Stomach (tissue), 9 donors: ENCODE results near the gene NAT10. TPM values are rescaled to one million over a fixed set of nuclear protein-coding genes. Genes with fewer than 3 reads are reported as not detected.
A peak's percentile ranks its signal among the peaks of the same experiment; 100 is the strongest.

ENCODE experiments used
- DNase-seq, 2 donors: peaks; one replicate each; pipeline versions ENCODE4 v3.0.0 to v3.0.0-alpha.2; 2013 to 2019
- H3K27ac ChIP-seq, 5 donors: fragments of 200-600 bp in 4 of 5; sonication (generic) in 4 of 5; one replicate each; pipeline ENCODE4 v1.5.1; 2013 to 2019; ENCODE audit warnings: mild to moderate bottlenecking in 1 of 5, moderate library complexity in 1 of 5
- H3K27me3 ChIP-seq, 3 donors: fragments of 200-600 bp; sonication (generic); one replicate each; pipeline ENCODE4 v1.5.1; 2017 to 2019; ENCODE audit warnings: mixed run types in 1 of 3
- H3K36me3 ChIP-seq, 4 donors: fragments of 200-600 bp; sonication (generic); 1 replicate in 3 of 4; 2 replicates in 1 of 4; pipeline ENCODE4 v1.5.1; 2016 to 2019
- H3K4me1 ChIP-seq, 4 donors: fragments of 200-600 bp; sonication (generic); one replicate each; pipeline ENCODE4 v1.5.1; 2016 to 2019
- H3K4me3 ChIP-seq, 4 donors: fragments of 200-600 bp; sonication (generic) in 3 of 4; one replicate each; pipeline ENCODE4 v1.5.1; 2016 to 2019; ENCODE audit warnings: mild to moderate bottlenecking in 1 of 4
- H3K9me3 ChIP-seq, 4 donors: fragments of 200-600 bp; sonication (generic); one replicate each; pipeline ENCODE4 v1.5.1; 2016 to 2019
- CTCF ChIP-seq, 7 experiments: fragments of 450-650 bp in 4 of 7; fragments of 200-600 bp in 3 of 7; sonication (generic) in 3 of 7; IDR thresholded peaks; one replicate each; pipeline ENCODE4 v1.5.1; 2016 to 2019; ENCODE audit warnings: antibody characterized with exemption in 7 of 7, control low read depth in 2 of 7, mild to moderate bottlenecking in 1 of 7
- EP300 ChIP-seq: sonication (generic); formaldehyde crosslinking; IDR thresholded peaks from one replicate; pipeline ENCODE4 v1.6.1; 2017; ENCODE audit warnings: antibody characterized with exemption
- POLR2A ChIP-seq, 4 donors: fragments of 450-650 bp; IDR thresholded peaks; one replicate each; pipeline ENCODE4 v1.6.1; 2016; ENCODE audit warnings: antibody characterized with exemption in 4 of 4, control low read depth in 2 of 4, mild to moderate bottlenecking in 1 of 4, moderate library complexity in 1 of 4
- POLR2AphosphoS5 ChIP-seq, 3 donors: sonication (generic); formaldehyde crosslinking; IDR thresholded peaks; one replicate each; pipeline ENCODE4 v1.6.1; 2016; ENCODE audit warnings: antibody characterized with exemption in 3 of 3
- WGBS, 5 donors: extraction: QIAGEN DNeasy Blood & Tissue Kit in 3 of 5; methylation state at CpG; one replicate each; pipeline versions ENCODE4 v1.1.5 to v1.1.7; 2013 to 2018; 5-methylcytosine and 5-hydroxymethylcytosine counted together
- intact Hi-C: fragments of 100-400 bp; cut with DNase I; formaldehyde crosslinking; loops from one replicate; pipeline ENCODE4 v1.15.1; 2023; ENCODE audit warnings: low total_unique reads
- polyA plus RNA-seq, 3 donors: library from polyadenylated mRNA; stranded (reverse); fragments of 200-250 nt; gene quantifications; one replicate each; pipeline ENCODE4 v1.2.3, GENCODE V29; 2013
- total RNA-seq, 5 donors: library from RNA; depleted of rRNA; stranded (reverse); fragments of >200 nt; gene quantifications; one replicate each; pipeline versions ENCODE4 v1.1.0 to v1.2.3, GENCODE V29; 2014 to 2016
- donor health status: healthy with polysubstance abuse.
- donor health status: Bipolar disorder and iron deficiency.
- donor health status: healthy.

NAT10 gene
- total and polyA plus RNA-seq, 8 donors: 13.0 to 245 (median 25.2) TPM

DNA sequence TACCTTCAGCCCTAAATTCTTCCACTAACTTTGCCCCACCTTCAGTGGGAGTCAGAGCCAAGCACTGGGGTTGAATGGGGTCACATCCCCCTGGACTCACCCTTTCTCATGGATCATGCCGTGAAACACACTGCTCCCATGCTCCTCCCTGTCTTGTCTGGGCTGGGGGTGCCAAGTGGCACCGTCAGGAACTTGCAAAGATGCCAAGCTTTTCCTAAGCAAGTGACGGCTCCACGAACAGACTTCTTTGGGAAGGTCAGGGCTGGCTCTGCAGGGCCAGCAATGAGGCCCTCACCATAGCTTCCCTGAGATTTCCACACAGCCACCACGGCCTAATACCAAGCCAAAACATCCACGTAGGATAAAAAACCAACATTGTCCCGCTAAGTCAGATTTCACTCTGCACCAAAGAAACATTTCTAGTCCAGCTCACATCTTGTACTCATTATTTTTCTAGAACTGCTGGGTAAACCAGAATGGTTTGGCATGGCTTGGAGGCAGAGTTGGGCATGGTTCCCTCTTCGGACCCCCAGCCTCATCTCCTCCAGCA lies 76.5 kb downstream of the NAT10 start:
- Histone ChIP-seq H3K4me1 (peaks cover 0 to 22% (median 1%) of the 10 kb centered on the region in 4 donors), H3K27me3 (no peaks in the 10 kb centered on the region), H3K4me3 (no peak overlapping the region), H3K9me3 (no peaks in the 10 kb centered on the region), H3K27ac (no peak overlapping the region), H3K36me3 (no peaks in the 10 kb centered on the region)
- TF ChIP-seq POLR2AphosphoS5 (IDR thresholded peaks at IDR 0.05) (no peak), POLR2A (IDR thresholded peaks at IDR 0.05) (no peak), CTCF (IDR thresholded peaks at IDR 0.05) (no peak), EP300 (no peak)
- intact Hi-C loops: no loop called here
- 78 to 90% (median 89%) methylated on average over 8 of the region's 8 CpGs for WGBS, 5 donors
- no peak for DNase-seq

DNA sequence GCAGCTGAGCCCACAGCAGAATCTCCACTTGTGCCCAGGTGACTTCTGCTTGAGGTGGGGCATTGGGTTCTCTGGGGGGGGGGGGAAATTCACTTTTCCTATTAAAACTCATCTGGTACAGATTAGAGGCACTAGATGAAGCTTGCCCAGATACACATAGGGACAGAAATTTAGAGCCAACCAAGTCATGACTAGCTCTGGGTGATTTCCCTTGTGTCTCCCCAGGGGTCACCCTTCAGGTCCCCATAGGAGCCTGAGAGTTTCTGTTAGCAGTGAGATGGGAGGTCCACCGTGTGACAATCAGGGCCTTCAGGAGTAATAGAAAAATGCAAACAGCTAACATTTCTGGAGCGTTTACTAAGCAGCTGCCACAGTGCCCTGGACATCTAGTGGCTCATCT lies 77.0 kb downstream of the NAT10 start:
- intact Hi-C loops: no loop called here
- H3K4me3 ChIP-seq: no peak overlapping the region
- no peak overlapping the region for H3K27ac ChIP-seq
- no peaks in the 10 kb centered on the region for H3K9me3 ChIP-seq
- no peak for DNase-seq
- no peaks in the 10 kb centered on the region for H3K36me3 ChIP-seq
- 80 to 92% (median 89%) methylated on average over 2 of the region's 2 CpGs for WGBS, 5 donors
- no peak for TF ChIP-seq POLR2AphosphoS5 (IDR thresholded peaks at IDR 0.05)
- TF ChIP-seq EP300: no peak
- no peak for TF ChIP-seq CTCF (IDR thresholded peaks at IDR 0.05)
- no peak for TF ChIP-seq POLR2A (IDR thresholded peaks at IDR 0.05)
- H3K27me3 ChIP-seq: no peaks in the 10 kb centered on the region
- peaks cover 0 to 18% (median 1%) of the 10 kb centered on the region in 4 donors for H3K4me1 ChIP-seq

- intact Hi-C loops: no loop called here
- Histone ChIP-seq H3K4me1 (peaks cover 0 to 18% (median 1%) of the 10 kb centered on the region in 4 donors), H3K27me3 (no peaks in the 10 kb centered on the region), H3K36me3 (no peaks in the 10 kb centered on the region), H3K27ac (peak overlapping the region in 2 of 5 donors; percentile 26 to 67), H3K9me3 (no peaks in the 10 kb centered on the region), H3K4me3 (no peak overlapping the region)
- 83 to 92% (median 88%) methylated on average over 9 to 13 of the region's 13 CpGs for WGBS, 5 donors
- TF ChIP-seq EP300: no peak
- no peak for TF ChIP-seq POLR2A (IDR thresholded peaks at IDR 0.05)
- TF ChIP-seq POLR2AphosphoS5 (IDR thresholded peaks at IDR 0.05): no peak
- TF ChIP-seq CTCF (IDR thresholded peaks at IDR 0.05): no peak
- no peak for DNase-seq
Observed at GRCh38 chr11:34182921-34183685, 77.7 kb downstream of the NAT10 start.

GRCh38 chr11:34183848-34184391 lies 78.5 kb downstream of the NAT10 start:
- no peaks in the 10 kb centered on the region for H3K27me3 ChIP-seq
- no peak overlapping the region for H3K4me3 ChIP-seq
- H3K36me3 ChIP-seq: no peaks in the 10 kb centered on the region
- 75 to 87% (median 83%) methylated on average over 9 of the region's 9 CpGs for WGBS, 5 donors
- no peaks in the 10 kb centered on the region for H3K9me3 ChIP-seq
- H3K27ac ChIP-seq: peak overlapping the region in 1 of 5 donors; percentile 67
- TF ChIP-seq POLR2A (IDR thresholded peaks at IDR 0.05) (no peak), POLR2AphosphoS5 (IDR thresholded peaks at IDR 0.05) (no peak), EP300 (no peak), CTCF (IDR thresholded peaks at IDR 0.05) (no peak)
- intact Hi-C loops: no loop called here
- H3K4me1 ChIP-seq: peaks cover 0 to 22% (median 1%) of the 10 kb centered on the region in 4 donors
- DNase-seq: no peak
